Stimulated activated CD8-positive, alpha-beta memory T cell treated with anti-CD3 and anti-CD28 coated beads, Interleukin-2, amount 100 ng/mL, for 48 hours (primary cell): ENCODE results near the gene KIF26A.
"Not testable (repeated sequence)": the region's sequence is repeated elsewhere in the genome, so short reads cannot be mapped to it uniquely, and the experiment has no call there.

Experiments
- DNase-seq, 2 donors: peaks; one replicate each; pipeline ENCODE4 v3.0.0-alpha.2; 2020; ENCODE audit warnings: low read depth in 2 of 2

The KIF26A gene

GRCh38 chr14:104143521-104144452, 5.4 kb downstream of the KIF26A start:
- no peak for DNase-seq

GRCh38 chr14:104144453-104144790, 6.0 kb downstream of the KIF26A start:
- no peak for DNase-seq

- DNase-seq, result no peak
Observed at GRCh38 chr14:104144911-104145825, 6.8 kb downstream of the KIF26A start.

GRCh38 chr14:104145826-104146601, 7.6 kb downstream of the KIF26A start:
- DNase-seq, result no peak

- no peak for DNase-seq
Observed at GRCh38 chr14:104146651-104147345, 8.4 kb downstream of the KIF26A start.

GRCh38 chr14:104147346-104148125, 9.1 kb downstream of the KIF26A start:
- DNase-seq, result no peak

DNA sequence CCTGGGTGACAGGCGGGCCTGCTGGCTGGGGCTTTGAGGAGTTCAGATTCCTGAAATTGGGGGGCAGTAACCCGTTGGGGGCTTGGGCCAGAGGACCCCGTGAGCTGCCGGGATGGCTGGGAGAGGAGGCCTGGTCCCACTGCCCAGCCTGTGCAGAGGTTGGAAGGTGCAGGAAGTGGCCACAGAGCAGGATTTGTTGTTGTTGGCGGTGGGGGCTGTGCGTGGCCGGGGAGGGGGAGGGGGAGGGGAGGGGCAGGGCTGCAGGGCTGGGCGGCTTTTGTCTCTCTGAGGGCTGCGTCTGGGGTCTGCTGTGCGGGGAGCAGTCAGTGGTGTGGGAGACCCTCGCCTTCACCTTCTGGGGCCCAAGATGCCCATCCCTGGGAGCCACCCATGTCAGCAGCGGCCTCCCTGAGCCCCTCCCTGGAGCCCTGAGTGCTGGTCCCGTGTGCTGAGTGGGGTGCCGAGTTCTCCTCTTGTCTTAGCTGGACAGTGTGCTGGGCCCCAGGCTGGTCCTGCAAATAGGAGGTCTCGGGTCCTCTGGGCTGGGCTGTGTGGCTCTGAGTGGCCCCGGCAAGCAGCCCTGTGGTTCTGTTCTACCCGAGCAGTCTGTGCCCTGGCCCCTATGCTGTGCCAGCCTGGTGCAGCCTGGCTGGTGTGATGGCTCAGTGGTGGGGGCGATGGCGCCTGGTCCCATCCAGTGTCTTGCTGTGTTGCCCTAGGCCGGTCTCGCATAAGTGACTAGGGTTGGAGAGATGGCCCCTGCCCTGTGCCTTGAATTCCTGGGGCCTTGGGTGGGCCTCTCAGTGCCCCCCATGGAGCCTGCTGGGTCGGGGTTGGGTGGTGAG, 10.3 kb downstream of the KIF26A start:
- no peak for DNase-seq

- no peak for DNase-seq
Observed at GRCh38 chr14:104149278-104149595, 10.8 kb downstream of the KIF26A start.

- no peak for DNase-seq
Observed at GRCh38 chr14:104149617-104150135, 11.3 kb downstream of the KIF26A start.

GRCh38 chr14:104150136-104151025, 12.0 kb downstream of the KIF26A start:
- no peak for DNase-seq

DNA sequence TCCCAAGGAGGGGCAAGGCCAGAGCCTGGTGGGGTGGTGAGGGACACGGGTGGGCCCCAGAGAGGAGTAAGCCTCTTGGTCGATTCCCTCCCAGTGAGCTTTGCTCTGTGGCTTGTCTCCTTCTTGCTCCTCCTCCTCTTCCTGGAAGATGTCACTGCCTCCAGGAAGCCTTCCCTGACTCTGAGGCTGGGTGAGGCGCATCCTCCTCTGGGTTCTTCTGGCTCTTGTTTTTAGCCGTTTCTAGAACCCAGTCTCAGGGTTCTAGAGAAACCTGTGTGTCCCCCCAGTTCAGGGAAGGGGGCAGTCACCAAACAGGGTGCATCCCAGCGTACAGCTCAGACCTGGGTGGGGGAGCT, 12.6 kb downstream of the KIF26A start:
- DNase-seq, result no peak

- DNase-seq, result no peak
Observed at GRCh38 chr14:104151566-104152245, 13.3 kb downstream of the KIF26A start.

DNA sequence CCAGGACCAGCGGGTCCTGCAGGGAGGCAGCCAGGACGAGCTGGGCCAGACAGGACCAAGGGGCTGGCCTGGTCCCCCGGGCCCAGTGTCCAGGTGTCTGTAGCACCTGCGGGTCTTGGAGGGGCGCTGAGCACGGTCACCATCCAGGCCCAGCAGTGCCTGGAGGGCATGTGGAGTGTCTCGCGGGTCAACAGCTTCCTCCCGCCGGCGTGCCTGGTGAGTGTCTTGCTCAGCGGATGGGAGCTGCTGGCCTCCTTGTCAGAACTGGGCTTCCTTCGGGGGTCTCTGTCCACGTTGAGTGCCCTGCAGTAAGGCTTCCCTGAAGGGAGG, 13.8 kb downstream of the KIF26A start:
- DNase-seq, result no peak

DNA sequence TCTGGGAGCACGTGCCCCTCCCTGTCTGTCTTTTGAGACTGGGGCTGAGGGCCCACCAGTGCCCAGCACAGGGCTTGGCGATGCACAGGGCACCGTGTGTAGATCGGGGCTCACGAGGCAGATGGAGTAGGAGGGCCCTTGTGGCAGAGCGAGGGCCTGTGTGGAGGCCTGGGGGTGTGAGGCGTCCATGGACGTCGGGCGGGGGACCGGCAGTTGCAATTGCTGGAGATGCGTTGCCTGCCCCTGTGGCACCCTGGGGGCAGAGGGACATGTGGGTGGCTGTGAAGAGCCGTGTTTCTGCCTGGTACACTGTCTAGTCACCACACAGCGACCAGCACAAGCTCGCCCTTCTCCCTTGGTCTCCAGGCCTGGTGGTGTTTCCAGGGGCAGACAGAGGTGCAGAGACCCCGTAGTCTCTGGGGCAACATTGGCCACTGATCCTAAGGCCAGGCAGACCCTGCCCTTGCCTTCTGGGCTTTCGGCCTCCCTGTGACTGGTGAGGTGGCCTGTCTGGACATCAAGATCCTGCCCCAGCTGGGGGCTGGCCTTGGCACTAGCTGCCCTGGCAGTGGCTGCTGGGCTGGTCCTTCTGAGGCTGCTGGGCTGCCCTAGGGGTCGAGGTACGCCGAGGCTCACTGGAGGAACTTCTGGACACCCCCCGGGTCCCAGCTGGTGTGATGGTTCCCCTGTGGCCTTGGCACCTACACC, 14.5 kb downstream of the KIF26A start:
- no peak for DNase-seq

DNA sequence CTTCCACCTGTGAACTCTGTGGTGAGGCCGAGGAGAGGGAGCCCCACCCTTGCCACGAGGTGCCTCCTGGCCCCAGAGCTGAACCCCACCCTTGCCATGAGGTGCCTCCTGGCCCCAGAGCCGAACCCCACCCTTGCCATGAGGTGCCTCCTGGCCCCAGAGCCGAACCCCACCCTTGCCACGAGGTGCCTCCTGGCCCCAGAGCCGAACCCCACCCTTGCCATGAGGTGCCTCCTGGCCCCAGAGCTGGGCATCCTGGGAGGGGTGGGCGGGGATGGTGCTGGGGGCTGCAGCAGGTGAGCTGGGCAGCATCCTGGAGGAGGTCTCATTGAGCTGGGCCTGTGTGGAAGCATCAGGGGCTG, 15.0 kb downstream of the KIF26A start:
- DNase-seq, result not testable (repeated sequence)

- no peak for DNase-seq
Observed at GRCh38 chr14:104154246-104154645, 15.9 kb downstream of the KIF26A start.

DNA sequence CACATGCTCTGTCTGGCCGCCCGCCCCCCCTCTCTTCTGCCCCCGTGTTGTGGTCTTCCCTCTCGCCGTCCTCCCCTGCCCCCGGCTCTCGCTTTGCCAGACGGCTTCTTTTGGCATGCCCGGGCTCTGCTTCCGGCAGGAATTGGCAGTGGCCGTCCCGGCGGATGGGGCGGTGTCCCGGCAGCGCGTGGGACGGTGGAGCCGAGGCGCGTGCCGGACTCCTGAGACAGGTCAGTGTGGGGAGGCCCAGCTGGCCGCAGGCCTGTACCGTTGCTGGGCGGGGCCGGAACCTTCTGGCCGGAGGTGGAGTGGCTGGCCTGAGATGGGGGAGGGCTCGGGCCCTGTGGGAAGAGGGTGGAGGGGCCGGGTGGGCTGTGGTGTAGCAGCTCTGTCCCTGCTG, 17.1 kb downstream of the KIF26A start:
- DNase-seq, result no peak

DNA sequence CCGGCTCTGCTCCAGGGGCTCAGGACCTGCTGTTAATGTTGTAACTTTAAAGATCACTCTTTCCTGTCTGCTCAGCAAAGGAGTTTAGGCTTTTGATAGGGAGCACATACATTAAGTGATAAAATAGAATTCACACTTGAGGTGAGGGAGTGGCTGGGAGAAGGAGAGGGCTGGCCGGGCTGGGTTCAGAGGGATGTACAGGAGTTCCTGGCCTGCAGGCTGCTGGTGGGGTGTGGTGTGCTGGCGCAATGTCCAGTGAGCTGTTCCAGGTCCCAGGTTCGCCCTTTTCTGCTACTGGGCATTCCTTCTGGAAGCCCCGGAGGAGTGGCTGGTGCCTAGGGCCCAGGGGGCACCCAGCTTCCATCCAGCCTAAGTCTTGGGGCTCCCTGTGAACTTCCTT, 17.8 kb downstream of the KIF26A start:
- DNase-seq, result no peak
